AG20443 (cell line): ENCODE measurements around the gene CAPRIN1.

ENCODE experiments used
- DNase-seq: peaks from one replicate; pipeline ENCODE4 v3.0.0; 2012; ENCODE audit warnings: low spot score, mixed read lengths

The CAPRIN1 gene

DNA sequence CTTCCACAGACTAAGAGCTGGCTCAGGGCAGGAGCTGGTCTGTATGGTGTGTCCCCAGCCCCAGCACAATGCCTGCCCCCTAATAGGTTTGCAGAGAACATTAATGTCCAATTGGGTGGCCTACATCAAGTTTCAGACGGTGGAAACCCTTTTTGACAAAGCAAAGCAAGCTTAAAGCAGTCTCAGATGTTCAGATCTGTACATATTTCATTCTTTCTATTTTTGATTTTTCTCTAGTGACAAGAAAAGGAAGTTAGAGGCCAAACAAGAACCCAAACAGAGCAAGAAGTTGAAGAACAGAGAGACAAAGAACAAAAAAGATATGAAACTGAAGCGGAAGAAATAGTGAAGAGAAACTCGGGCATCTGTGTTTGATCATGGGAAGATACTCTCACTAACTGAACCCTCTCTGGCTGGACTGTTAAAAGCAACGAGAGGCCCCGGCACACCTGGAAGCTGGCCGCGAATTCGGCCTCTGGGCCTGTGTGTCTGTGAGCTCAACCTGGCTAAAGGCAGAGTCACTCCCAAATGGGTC is 94.4 kb downstream of the CAPRIN1 start:
- DNase-seq: no peak

GRCh38 chr11:34146411-34146810 is 94.9 kb downstream of the CAPRIN1 start:
- no peak for DNase-seq

DNA sequence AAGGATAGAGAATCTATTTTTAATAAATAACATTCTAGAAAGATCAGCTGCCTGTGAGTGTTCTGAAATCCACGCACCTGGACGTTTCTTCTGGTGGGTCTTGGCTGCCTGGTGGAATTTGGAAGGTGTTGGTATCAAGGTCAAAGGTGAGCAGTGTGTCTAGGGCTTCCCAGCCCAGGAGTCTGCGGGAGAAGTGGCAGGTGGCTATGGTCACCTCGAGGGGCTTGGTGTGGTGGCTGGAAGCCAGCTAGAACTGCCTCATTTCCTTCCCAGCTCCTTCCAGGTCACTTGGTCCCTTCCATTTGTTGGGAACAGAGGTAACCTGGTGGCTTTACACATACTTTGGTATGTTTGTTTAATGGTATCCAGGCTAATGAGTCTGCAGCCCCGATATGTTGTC is 95.3 kb downstream of the CAPRIN1 start:
- DNase-seq: no peak

- DNase-seq: no peak
Measured at GRCh38 chr11:34147581-34147980, 96.0 kb downstream of the CAPRIN1 start.

DNA sequence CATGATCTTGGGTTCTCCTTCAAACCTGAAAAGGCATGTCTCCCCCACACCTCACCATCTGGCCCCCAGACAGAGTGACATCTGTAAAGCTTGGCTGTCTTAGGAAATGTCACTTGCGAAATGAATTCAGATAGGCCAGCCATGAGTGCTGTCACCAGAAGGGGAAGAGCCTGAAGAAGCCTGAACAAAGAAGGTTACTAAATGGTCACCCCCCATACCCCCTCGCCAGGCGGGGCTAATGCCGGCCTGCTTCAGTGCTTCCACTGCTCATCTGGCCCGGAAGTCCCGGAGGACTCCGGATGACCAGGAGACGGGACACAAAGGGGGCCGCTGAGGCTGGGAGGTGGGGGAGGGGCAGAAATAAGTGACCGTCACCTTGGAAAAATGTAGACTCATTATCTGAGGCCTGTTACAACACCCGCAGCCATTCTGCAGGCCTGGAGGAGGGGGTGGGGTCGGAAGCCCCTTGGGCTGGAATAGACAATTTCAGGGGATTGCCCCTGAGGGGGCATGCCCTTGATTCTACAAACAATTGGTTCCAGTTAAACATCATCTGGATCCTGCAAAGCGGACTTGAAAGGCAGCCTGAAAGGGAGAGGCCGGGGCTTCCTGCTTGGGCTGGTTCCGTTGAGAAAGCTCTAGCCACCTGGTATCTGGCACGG is 97.1 kb downstream of the CAPRIN1 start:
- no peak for DNase-seq

DNA sequence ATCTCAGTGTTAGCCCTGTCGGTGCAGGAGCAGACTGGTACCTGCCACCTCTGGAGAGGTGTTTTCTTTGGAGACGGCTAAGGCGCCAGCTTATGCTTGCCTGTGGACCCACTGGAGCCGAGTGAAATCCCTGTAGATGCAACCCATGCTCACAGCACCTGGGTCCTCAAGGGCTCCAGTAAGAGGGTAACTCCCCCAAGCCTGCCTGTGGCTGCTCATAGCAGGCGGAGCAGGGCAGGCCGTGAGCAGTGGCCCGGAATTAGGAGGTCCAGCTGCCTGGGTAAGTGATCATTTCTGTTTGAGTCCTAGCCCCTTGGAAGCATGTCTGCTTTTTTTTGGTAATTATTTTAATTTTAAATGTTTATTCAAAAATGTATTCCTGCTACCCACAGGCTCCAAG is 97.7 kb downstream of the CAPRIN1 start:
- DNase-seq: no peak

GRCh38 chr11:34149786-34150185 is 98.3 kb downstream of the CAPRIN1 start:
- DNase-seq: peak; percentile 63

- DNase-seq: peak; percentile 70
Measured at GRCh38 chr11:34150494-34151151, 99.1 kb downstream of the CAPRIN1 start.
